HG02938 (cell line): ENCODE data around the gene CABLES2.

Experiments used
- ATAC-seq: cut with Tn5 transposase; IDR thresholded peaks from one replicate; pipeline ENCODE4 v1.9.1; 2021; ENCODE audit warnings: mild to moderate bottlenecking, moderate library complexity; ENCODE audit not compliant: unreplicated experiment

Gene CABLES2

GRCh38 chr20:62351469-62352401 lies 55.4 kb downstream of the CABLES2 start:
- no peak for ATAC-seq

GRCh38 chr20:62350629-62351422 lies 56.3 kb downstream of the CABLES2 start:
- ATAC-seq = no peak

- no peak for ATAC-seq
These were observed 56.9 kb downstream of the CABLES2 start for GRCh38 chr20:62350098-62350628.

- no peak for ATAC-seq
These were observed 57.5 kb downstream of the CABLES2 start for GRCh38 chr20:62349556-62350097.

- no peak for ATAC-seq
These were observed 58.5 kb downstream of the CABLES2 start for GRCh38 chr20:62348604-62349003.

GRCh38 chr20:62347445-62347844 lies 59.6 kb downstream of the CABLES2 start:
- ATAC-seq = no peak

GRCh38 chr20:62347151-62347404 lies 60.0 kb downstream of the CABLES2 start:
- no peak for ATAC-seq

- no peak for ATAC-seq
These were observed 60.5 kb downstream of the CABLES2 start for GRCh38 chr20:62346398-62347150.

- no peak for ATAC-seq
These were observed 61.3 kb downstream of the CABLES2 start for GRCh38 chr20:62345681-62346370.

GRCh38 chr20:62344782-62345181 lies 62.3 kb downstream of the CABLES2 start:
- no peak for ATAC-seq

GRCh38 chr20:62344092-62344491 lies 63.0 kb downstream of the CABLES2 start:
- no peak for ATAC-seq

- no peak for ATAC-seq
These were observed 64.2 kb downstream of the CABLES2 start for GRCh38 chr20:62342910-62343309.

- ATAC-seq = peak; percentile 77
These were observed 67.4 kb downstream of the CABLES2 start for GRCh38 chr20:62339647-62340062.
